22Rv1 (cell line): ENCODE measurements around the gene SNRNP70.

Source experiments
- H3K27ac ChIP-seq: fragments of 450-650 bp; 2 replicates; pipeline ENCODE4 v1.5.1; 2017
- CTCF ChIP-seq: fragments of 450-650 bp; IDR thresholded peaks from 2 replicates; pipeline ENCODE4 v1.5.1; 2017; ENCODE audit warnings: mild to moderate bottlenecking
- ZFX ChIP-seq: fragments of 450-650 bp; IDR thresholded peaks from 2 replicates; pipeline ENCODE4 v1.6.1; 2017; ENCODE audit warnings: antibody characterized with exemption, borderline replicate concordance

SNRNP70 gene

GRCh38 chr19:49157445-49158224 lies 72.4 kb downstream of the SNRNP70 start, which contains the start of gene TRPM4:
Gene TRPM4, plus strand, starts transcription at chr19:49157792. Its CDS starts 75 bp downstream, at chr19:49157867.
- peak within 1 kb of the TSS; percentile 86 for H3K27ac ChIP-seq
- no peak for TF ChIP-seq CTCF
- no peak for TF ChIP-seq ZFX
